HCT116 (cell line): ENCODE data around the gene GGTLC2. TPM values are rescaled to one million over a fixed set of nuclear protein-coding genes. Genes with fewer than 3 reads are reported as not detected.

Experiments used
- ATAC-seq: fragments of 200-7000 bp; cut with Tn5 transposase; 2 replicates; pipeline ENCODE4 v1.9.1; 2020; ENCODE audit warnings: mild to moderate bottlenecking, moderate library complexity
- BruUV-seq: library from RNA; stranded (reverse); fragments of 400-500 nt; replicated peaks from 2 replicates; lab custom pipeline; 2021; lab: Mats Ljungman, UMichigan
- CTCF ChIA-PET: fragments of 300-600 bp; sonication (Branson Sonifier 250); formaldehyde crosslinking; loops from one replicate; lab custom pipeline; 2021; ENCODE audit warnings: antibody characterized with exemption; lab: Charles Lee
- POLR2A ChIA-PET: fragments of 300-600, 350-600 bp; sonication (Branson Sonifier 250); formaldehyde crosslinking; loops from one replicate; lab custom pipeline; 2021; ENCODE audit warnings: antibody characterized with exemption; lab: Charles Lee
- RAD21 ChIA-PET, 2 experiments: fragments of 300-600 bp; sonication (Branson Sonifier 250); formaldehyde crosslinking; loops; one replicate each; lab custom pipeline; 2023; ENCODE audit warnings: low total read pairs in 2 of 2; ENCODE audit not compliant: uncharacterized antibody in 2 of 2, unreplicated experiment in 2 of 2, low non-redundant PET in 1 of 2; lab: Charles Lee
- DNase-seq: peaks from one replicate; pipeline ENCODE4 v3.0.0-alpha.2; 2010; ENCODE audit warnings: low read depth, low spot score
- H2AFZ ChIP-seq: fragments of 200-600 bp; shearing (Covaris generic), sonication (generic); 2 replicates; pipeline ENCODE4 v1.6.1; 2017; ENCODE audit warnings: low read depth, mixed run types, mixed read lengths, antibody characterized with exemption, low read length; ENCODE audit not compliant: poor library complexity, severe bottlenecking
- H3K27ac ChIP-seq: 2 replicates; pipeline ENCODE4 v1.5.1; 2012; ENCODE audit warnings: low read depth, low read length
- H3K27me3 ChIP-seq: fragments of 200-600 bp; sonication (generic); 2 replicates; pipeline ENCODE4 v1.6.1; 2016; ENCODE audit warnings: mixed run types, low read length, mixed read lengths; ENCODE audit not compliant: insufficient read depth
- H3K36me3 ChIP-seq, 2 experiments: fragments of 200-500 bp in 1 of 2; fragments of 200-600 bp in 1 of 2; sonication (Bioruptor generic) in 1 of 2; sonication (generic) in 1 of 2; 2 replicates each; pipeline versions ENCODE4 v1.5.1 to v1.6.1; 2014 to 2016; ENCODE audit warnings: low read length in 2 of 2, inconsistent platforms in 1 of 2, mixed read lengths in 1 of 2, mixed run types in 1 of 2; ENCODE audit not compliant: insufficient read depth in 2 of 2, control insufficient read depth in 1 of 2
- H3K4me1 ChIP-seq, 2 experiments: fragments of 200-600 bp in 1 of 2; sonication (generic) in 1 of 2; 2 replicates each; pipeline versions ENCODE4 v1.5.1 to v1.6.1; 2012 to 2017; ENCODE audit warnings: low read length in 2 of 2, inconsistent platforms in 1 of 2, mild to moderate bottlenecking in 1 of 2, mixed read lengths in 1 of 2, mixed run types in 1 of 2, moderate library complexity in 1 of 2; ENCODE audit not compliant: insufficient read depth in 2 of 2, control insufficient read depth in 1 of 2
- H3K4me2 ChIP-seq: fragments of 200-600 bp; sonication (generic); 2 replicates; pipeline ENCODE4 v1.6.1; 2017; ENCODE audit warnings: mixed run types, low read length, mixed read lengths
- H3K4me3 ChIP-seq, 2 experiments: fragments of 200-600 bp in 1 of 2; sonication (generic) in 1 of 2; replicated peaks in 1 of 2; 2 replicates each; pipeline ENCODE4 v1.5.1; 2011 to 2016; ENCODE audit warnings: low read length in 2 of 2, control low read depth in 1 of 2, low read depth in 1 of 2, mild to moderate bottlenecking in 1 of 2, mixed read lengths in 1 of 2, mixed run types in 1 of 2
- H3K79me2 ChIP-seq: fragments of 200-600 bp; sonication (generic); 2 replicates; pipeline ENCODE4 v1.6.1; 2017; ENCODE audit warnings: mild to moderate bottlenecking, mixed run types, low read length, moderate library complexity, mixed read lengths; ENCODE audit not compliant: insufficient read depth
- H3K9ac ChIP-seq: fragments of 200-600 bp; sonication (generic); 2 replicates; pipeline ENCODE4 v1.6.1; 2016; ENCODE audit warnings: low read length, mixed read lengths
- H3K9me2 ChIP-seq: fragments of 200-600 bp; sonication (generic), shearing (Covaris generic); 2 replicates; pipeline ENCODE4 v1.6.1; 2017; ENCODE audit warnings: mixed run types, mild to moderate bottlenecking, moderate library complexity; ENCODE audit not compliant: insufficient read depth
- H3K9me3 ChIP-seq, 2 experiments: fragments of 200-500 bp in 1 of 2; fragments of 200-600 bp in 1 of 2; sonication (Bioruptor generic) in 1 of 2; sonication (generic) in 1 of 2; 2 replicates each; pipeline ENCODE4 v1.6.1; 2014 to 2017; ENCODE audit warnings: low read length in 2 of 2, mixed read lengths in 2 of 2, inconsistent platforms in 1 of 2, low read depth in 1 of 2, mild to moderate bottlenecking in 1 of 2, mixed run types in 1 of 2, moderate library complexity in 1 of 2; ENCODE audit not compliant: control insufficient read depth in 1 of 2, insufficient read depth in 1 of 2
- H4K20me1 ChIP-seq: fragments of 200-600 bp; sonication (generic), shearing (Covaris generic); 2 replicates; pipeline ENCODE4 v1.6.1; 2017; ENCODE audit warnings: mixed run types, mild to moderate bottlenecking, moderate library complexity; ENCODE audit not compliant: insufficient read depth
- CBX3 ChIP-seq: IDR thresholded peaks from 2 replicates; pipeline ENCODE4 v1.6.1; 2012; ENCODE audit warnings: low read depth
- CEBPB ChIP-seq: IDR thresholded peaks from 2 replicates; pipeline ENCODE4 v1.6.1; 2012; ENCODE audit warnings: low read depth
- EGR1 ChIP-seq: IDR thresholded peaks from 2 replicates; pipeline ENCODE4 v1.6.1; 2012; ENCODE audit warnings: low read depth
- ELF1 ChIP-seq: IDR thresholded peaks from 2 replicates; pipeline ENCODE4 v1.6.1; 2012; ENCODE audit warnings: low read depth, borderline replicate concordance
- EZH2 ChIP-seq: fragments of 200-600 bp; sonication (generic); IDR thresholded peaks from 2 replicates; pipeline ENCODE4 v1.6.1; 2017; ENCODE audit warnings: antibody characterized with exemption, mixed run types
- EZH2phosphoT487 ChIP-seq: fragments of 200-600 bp; IDR thresholded peaks from 2 replicates; pipeline ENCODE4 v1.6.1; 2018; ENCODE audit warnings: antibody characterized with exemption, borderline replicate concordance
- POLR2AphosphoS5 ChIP-seq: IDR thresholded peaks from 2 replicates; pipeline ENCODE4 v1.6.1; 2011; ENCODE audit warnings: mild to moderate bottlenecking, low read depth, low read length, moderate library complexity
- RAD21 ChIP-seq: IDR thresholded peaks from 2 replicates; pipeline ENCODE4 v1.6.1; 2012; ENCODE audit warnings: low read depth, mild to moderate bottlenecking
- TCF7L2 ChIP-seq: IDR thresholded peaks from 2 replicates; pipeline ENCODE4 v1.7.0; 2011; ENCODE audit warnings: borderline replicate concordance, inconsistent platforms; ENCODE audit not compliant: insufficient read depth, insufficient read length; ENCODE audit errors: extremely low read depth
- intact Hi-C: fragments of 100-400 bp; cut with micrococcal nuclease; formaldehyde crosslinking; loops from 2 replicates; pipeline ENCODE4 v1.10.0; 2022
- total RNA-seq: library from RNA; stranded (reverse); gene quantifications from one replicate; pipeline ENCODE4 v1.2.1, GENCODE V29; 2021; ENCODE audit not compliant: unreplicated experiment
- TF ChIP-seq, protein P1 (sequence below): IDR thresholded peaks from 2 replicates; pipeline ENCODE4 v1.6.1; 2011; ENCODE audit warnings: mild to moderate bottlenecking, low read length, moderate library complexity; ENCODE audit not compliant: insufficient replicate concordance; ENCODE audit errors: extremely low read depth
- TF ChIP-seq, protein P2 (sequence below): IDR thresholded peaks from 2 replicates; pipeline ENCODE4 v1.6.1; 2012

GGTLC2 gene
- total RNA-seq, 1 experiment from 2014 or later, result not detected

DNA sequence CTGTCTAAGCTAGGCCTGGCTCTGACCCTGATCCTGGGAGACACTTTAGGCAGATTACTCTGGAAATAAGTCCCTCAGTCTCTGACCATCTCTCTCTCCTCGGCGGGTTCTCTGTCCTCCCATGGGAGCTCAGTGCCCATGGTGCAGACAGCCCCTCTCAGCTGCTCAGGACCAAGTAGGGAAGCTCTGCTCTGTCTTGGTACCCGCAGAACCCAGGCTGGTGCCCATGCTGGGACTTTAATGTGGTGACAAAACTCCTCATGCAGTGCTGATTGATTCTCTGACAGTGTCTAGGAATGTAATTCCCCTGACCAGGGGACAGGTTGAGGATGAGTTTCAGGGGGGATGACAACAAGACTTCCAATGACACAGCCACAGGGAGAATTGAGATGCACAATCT, 30.3 kb upstream of the GGTLC2 start (continued):
- TF ChIP-seq, protein P1, sequence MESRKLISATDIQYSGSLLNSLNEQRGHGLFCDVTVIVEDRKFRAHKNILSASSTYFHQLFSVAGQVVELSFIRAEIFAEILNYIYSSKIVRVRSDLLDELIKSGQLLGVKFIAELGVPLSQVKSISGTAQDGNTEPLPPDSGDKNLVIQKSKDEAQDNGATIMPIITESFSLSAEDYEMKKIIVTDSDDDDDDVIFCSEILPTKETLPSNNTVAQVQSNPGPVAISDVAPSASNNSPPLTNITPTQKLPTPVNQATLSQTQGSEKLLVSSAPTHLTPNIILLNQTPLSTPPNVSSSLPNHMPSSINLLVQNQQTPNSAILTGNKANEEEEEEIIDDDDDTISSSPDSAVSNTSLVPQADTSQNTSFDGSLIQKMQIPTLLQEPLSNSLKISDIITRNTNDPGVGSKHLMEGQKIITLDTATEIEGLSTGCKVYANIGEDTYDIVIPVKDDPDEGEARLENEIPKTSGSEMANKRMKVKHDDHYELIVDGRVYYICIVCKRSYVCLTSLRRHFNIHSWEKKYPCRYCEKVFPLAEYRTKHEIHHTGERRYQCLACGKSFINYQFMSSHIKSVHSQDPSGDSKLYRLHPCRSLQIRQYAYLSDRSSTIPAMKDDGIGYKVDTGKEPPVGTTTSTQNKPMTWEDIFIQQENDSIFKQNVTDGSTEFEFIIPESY, result no peak
- TF ChIP-seq, all 23 proteins: peak for 0

DNA sequence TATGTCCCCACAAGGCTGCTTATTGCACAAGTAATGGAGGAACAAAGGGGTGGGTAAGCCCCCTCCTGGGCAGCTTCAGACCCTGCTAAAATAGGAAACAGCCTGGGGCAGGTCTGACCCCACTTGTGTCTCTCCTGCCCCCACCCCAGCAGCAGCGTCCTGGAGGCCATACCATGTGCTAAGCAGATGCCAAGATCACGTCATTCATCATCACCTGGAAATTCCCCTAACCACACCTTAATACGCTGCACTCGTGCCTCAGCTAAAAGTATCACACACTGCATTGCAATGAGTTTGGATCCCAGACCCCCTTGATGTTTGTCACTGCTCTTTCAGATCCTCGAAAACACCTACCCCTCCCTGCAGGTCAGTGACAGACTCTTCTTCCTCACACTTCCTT, 27.8 kb upstream of the GGTLC2 start:
- Histone ChIP-seq H2AFZ (no peak overlapping the region), H3K9ac (no peak overlapping the region), H3K27ac (no peak overlapping the region), H3K4me1 (no peaks in the 10 kb centered on the region), H4K20me1 (no peaks in the 10 kb centered on the region), H3K27me3 (no peaks in the 10 kb centered on the region), H3K9me3 (no peaks in the 10 kb centered on the region), H3K4me3 (no peak overlapping the region), H3K9me2 (no peaks in the 10 kb centered on the region), H3K36me3 (no peaks in the 10 kb centered on the region), H3K79me2 (no peaks in the 10 kb centered on the region), H3K4me2 (no peak overlapping the region)
- ChIA-PET POLR2A (no interaction called here), CTCF (interaction anchor here (1.1 kb wide), 1 partner anchor 29 kb away, joined by 6 read pairs; no protein-coding TSS in a partner anchor), RAD21 (no interaction called here)
- intact Hi-C loops, result no loop called here
- TF ChIP-seq POLR2AphosphoS5 (no peak), TCF7L2 (no peak), CEBPB (no peak), EZH2 (no peak), EZH2phosphoT487 (no peak), CBX3 (no peak), EGR1 (no peak), ELF1 (no peak), RAD21 (no peak)
- TF ChIP-seq, protein P2, sequence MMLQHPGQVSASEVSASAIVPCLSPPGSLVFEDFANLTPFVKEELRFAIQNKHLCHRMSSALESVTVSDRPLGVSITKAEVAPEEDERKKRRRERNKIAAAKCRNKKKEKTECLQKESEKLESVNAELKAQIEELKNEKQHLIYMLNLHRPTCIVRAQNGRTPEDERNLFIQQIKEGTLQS, result no peak
- no peak for DNase-seq
- BruUV-seq, result no TSS peak
- ATAC-seq, result no peak
